ENCODE results near the gene PSMD4.

GRCh38 chr1:151309811-151310323 is 55.3 kb downstream of the PSMD4 start:
- TF ChIP-seq GATA3 (IDR thresholded peaks at IDR 0.05; ENCODE audit: low read depth, low read length) (no peak), GATA2 (IDR thresholded peaks at IDR 0.05; ENCODE audit: low read depth, low read length) (no peak)

Measured in SH-SY5Y (cell line).